ENCODE measurements around the gene PANK2.
"Not testable (repeated sequence)": the region's sequence is repeated elsewhere in the genome, so short reads cannot be mapped to it uniquely, and the experiment has no call there.

The PANK2 gene

DNA sequence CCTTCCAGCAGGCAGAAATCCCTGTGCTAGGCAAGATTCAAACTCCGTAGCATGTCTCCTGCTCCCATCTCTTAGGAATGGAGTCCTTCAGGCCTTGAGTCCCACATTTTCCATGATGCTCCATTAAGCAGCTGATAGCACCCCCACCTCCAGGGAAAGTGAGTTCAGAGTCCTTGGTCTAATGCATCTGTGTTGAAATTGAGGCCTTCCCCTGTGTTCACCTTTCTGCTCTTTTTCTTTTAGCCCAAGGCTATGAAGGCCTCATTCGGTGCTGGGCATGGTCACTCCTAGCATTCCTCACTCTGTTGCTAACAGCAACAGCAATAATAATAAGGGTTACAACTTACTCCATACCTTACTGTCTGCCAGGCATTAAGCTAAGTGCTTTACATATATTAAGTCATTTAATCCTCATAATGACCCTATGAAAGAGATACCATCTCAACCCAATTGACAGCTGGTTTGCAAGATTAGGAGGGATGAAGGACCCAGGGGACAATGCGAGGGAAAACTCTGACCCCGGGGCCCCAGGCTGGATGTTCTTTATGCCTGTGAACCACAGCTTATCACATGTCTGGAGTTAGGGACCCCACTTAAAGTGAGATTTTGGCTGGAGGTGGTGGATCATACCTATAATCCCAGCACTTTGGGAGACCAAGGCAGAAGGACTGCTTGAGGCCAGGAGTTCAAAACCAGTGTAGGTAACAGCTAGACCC lies 17.5 kb upstream of the PANK2 start:
- DNase-seq (ENCODE audit: low read depth): no peak

DNA sequence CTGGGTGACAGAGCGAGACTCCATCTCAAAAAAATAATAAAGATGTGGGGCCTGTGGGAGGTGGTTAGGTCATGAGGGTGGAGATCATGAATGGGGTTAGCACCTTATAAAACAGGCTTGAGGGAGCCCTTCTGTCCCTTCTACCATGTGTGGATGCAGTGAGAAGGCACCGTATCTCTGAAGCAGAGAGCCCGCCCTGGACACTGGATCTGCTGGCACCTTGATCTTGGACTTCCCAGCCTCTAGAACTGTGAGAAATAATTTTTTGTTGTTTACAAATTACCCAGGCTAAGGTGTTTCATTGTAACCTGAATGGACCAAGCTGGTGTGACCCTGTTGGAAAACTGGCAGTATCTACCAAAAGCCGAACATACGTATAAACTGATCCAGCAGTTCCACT lies 15.7 kb upstream of the PANK2 start:
- DNase-seq (ENCODE audit: low read depth): no peak

DNA sequence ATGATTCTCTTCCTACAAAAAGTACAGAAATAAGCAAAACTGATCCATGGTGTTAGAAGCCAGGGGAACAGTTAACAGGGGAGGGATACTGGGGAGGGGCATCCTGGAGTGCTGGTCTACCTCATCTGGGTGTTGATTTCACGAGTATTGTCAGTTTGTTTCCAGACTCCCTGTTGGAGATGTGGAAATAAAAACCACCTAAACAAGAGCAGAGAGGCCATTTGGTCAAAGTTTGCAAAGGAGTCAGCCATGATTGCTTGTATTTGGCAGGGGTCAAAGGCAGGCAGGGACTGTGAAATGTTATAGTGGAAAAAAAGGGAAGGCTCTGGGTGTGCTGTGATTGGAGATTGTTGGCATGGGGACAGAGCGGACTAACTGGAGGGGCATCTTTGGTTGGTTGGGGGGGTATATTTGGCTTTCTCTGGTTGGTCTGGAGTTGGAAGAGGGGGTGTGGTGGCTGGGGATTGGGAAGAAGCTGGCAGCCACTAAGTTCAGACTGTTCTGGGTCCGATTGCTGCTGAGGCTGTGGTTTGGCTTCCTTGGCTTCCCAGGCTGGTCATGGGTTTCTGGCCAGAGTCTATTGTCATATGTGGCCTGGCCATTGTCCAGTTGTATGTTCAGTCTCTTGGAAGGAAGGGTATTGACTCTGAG lies 14.9 kb upstream of the PANK2 start:
- no peak for DNase-seq (ENCODE audit: low read depth)

DNA sequence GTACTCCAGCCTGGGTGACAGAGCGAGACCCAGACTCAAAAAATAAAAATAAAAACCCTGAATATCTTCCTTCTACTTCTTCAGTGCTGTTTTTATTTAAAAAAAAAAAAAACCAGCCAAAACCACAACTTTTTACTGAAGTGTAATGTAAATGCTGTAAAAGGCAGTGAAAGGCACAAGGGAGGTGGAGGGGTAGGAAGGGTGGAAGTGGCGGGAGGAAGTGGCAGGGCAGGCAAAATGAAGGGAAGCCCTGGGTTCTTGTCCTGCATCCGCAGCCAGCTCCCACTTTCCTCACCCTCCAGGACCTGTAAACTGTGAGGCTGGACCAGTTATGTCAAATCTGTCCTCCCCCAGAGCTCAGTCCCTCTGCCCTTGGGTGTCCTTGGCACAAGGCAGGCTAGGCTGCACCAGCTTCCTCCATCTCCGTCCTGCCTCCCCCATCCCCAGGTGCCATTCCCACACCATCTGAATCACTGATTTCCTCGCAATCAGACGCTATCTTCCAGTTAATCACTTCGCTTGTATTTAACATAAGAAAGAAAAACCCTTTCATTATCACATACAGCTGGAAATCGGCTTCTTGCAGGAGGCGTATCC lies 13.7 kb upstream of the PANK2 start:
- no peak for DNase-seq (ENCODE audit: low read depth)

DNA sequence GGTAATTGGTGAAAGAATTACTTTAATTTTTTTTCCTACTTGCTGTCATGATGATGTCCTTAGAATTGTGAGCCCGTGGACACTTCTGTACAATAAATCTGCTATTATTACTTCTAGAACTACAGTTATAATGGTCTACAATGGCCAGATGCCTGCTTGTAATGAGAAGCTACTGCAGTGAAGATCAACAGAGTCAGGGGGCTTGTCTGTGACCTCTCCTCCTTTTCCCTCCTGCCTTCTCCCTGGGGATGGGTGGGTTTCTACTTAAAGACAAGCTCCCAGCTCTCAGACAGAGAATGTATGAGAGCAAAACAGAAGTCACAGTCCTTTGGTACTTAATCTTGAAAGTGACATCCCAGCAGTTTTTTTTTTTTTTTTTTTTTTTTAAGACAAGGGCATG lies 13.2 kb upstream of the PANK2 start:
- DNase-seq (ENCODE audit: low read depth): no peak

DNA sequence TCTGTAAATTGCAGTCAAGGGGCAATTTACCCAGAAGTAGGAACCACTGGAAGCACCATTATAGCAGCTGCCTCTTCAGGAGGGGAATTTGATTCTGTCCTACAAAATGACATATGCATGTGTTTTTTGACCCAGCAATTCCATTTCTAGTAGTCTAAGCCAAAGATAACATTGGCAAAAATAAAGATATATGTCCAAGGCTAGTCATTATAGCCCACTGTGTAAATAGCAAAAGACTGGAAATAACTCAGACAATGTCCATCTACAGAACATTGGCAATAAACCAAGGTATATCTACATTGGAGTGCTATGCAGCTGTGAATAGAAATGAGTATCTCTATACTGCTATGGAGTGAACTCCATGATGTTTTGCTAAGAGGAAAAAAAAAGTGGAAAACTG lies 12.5 kb upstream of the PANK2 start:
- no peak for DNase-seq (ENCODE audit: low read depth)

DNA sequence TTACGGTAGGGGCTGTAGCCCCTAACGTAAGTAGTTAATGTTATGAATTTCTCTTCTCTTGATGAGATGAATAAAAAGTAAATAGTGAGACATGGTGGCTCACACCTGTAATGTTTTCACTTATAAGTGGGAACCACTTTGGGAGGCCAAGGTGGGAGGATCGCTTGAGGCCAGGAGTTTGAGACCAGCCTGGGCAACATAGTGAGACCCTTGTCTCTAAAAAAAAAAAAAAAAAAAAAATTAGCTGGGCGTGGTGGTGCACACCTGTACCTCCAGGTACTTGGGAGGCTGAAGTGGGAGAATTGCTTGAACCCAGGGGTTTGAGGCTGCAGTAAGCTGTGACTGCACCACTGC lies 10.3 kb upstream of the PANK2 start:
- not testable (repeated sequence) for DNase-seq (ENCODE audit: low read depth)

DNA sequence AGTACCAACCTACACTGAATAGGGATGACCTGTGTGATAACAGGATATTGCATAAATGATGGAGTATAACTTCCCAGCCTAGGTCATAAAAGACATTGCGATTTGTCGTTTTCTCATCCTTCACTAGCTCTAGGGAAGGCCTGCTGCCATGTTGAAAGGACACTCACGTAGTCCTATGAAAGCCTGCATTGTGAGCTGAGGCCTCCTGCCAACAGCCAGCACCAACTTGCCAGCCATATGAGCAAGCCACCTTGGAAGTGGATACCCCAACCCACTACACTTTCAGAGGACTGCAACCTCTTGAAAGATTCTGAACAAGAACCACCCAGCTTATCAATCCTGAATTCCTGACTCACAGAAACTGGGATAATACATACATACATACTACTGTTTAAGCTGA lies 3.5 kb upstream of the PANK2 start:
- no peak for DNase-seq (ENCODE audit: low read depth)

DNA sequence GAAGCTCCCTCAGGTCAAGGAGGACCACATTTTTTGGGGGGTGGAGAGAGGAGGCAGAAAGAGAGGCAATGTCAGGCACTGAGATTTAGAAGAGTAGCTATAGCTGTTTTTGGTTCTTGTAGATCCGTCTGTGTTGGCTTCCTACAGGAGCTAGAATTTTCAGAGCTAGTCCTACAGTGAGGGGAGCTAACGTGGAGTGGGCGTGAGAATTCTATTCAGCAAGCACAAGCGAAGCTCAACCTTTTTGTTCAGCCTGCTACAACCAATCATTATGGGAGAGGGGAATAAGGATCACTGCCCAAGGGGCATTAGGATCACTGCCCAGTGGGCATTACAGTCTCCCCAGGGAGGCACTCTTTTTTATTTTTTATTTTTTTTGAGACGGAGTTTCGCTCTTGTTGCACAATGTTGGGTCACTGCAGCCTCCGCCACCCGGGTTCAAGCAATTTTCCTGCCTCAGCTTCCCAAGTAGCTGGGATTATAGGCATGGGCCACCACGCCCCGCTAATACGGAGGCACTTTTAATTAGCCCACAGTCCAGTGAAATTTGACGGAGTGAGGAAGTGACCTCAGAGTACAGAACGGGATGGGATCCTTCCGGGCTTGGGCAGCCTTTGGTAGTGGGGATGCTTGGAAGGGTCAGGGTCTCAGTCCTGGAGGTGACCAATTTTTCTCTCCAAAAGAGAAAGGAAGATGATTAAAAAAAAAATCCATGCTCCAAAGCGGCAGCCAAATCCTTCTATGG lies 1.1 kb upstream of the PANK2 start:
- DNase-seq (ENCODE audit: low read depth): no peak

DNA sequence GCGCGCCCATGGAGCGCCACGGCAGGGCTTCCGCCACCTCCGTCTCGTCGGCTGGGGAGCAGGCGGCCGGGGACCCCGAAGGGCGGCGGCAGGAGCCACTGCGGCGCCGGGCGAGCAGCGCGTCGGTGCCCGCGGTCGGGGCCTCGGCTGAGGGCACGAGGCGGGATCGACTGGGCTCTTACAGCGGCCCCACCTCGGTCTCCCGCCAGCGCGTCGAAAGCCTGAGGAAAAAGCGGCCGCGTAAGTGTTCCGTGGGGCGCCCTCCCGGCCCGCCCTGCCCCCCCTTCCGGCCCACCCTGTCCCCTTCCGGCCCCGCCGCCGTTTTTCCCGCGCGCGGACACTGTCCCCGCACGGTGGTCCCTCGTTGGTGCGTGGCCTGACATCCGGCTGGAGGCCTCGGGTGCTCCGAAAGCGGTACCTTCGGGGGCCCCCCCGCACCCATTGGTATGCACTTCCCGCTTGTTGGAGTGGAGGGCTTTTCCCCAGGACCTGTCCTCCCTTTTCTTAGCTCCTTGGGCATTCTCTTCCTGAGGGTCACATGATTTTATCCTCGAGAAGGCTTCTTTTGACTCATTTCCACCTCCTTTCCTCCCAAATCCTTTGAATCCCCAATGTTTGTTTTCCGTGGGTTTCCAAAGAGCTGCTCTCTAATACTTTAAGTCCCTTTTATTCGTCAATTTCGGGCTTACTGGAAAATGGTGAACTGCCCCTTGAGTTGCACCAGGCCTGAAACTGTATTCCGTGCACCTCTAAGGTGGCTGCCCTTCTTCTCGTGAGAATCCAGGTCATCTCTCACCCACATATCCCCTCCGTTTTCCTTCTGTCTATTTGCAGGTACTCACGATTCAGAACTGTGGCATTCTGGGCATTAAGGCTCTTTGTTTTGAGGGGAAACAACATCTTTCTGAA lies 556 bp downstream of the PANK2 start:
- peak; percentile 13 for DNase-seq (ENCODE audit: low read depth)

DNA sequence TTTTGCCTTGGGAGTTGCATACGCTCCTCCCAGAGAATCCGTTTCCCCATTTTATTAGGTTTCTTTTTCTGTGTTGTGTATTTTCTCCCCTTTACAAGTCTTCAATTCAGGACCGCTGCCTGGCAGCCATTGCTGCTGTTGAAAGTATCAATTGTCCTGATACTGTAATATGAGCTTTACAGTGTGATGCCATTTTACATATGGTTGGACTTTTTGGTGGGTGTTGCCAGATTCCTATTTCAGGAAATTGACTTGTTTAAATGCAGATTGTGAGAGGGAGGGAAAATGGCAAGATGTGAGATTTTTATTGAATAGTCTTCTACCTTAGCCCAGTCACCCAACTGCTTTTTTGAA lies 1.2 kb downstream of the PANK2 start:
- DNase-seq (ENCODE audit: low read depth): no peak

DNA sequence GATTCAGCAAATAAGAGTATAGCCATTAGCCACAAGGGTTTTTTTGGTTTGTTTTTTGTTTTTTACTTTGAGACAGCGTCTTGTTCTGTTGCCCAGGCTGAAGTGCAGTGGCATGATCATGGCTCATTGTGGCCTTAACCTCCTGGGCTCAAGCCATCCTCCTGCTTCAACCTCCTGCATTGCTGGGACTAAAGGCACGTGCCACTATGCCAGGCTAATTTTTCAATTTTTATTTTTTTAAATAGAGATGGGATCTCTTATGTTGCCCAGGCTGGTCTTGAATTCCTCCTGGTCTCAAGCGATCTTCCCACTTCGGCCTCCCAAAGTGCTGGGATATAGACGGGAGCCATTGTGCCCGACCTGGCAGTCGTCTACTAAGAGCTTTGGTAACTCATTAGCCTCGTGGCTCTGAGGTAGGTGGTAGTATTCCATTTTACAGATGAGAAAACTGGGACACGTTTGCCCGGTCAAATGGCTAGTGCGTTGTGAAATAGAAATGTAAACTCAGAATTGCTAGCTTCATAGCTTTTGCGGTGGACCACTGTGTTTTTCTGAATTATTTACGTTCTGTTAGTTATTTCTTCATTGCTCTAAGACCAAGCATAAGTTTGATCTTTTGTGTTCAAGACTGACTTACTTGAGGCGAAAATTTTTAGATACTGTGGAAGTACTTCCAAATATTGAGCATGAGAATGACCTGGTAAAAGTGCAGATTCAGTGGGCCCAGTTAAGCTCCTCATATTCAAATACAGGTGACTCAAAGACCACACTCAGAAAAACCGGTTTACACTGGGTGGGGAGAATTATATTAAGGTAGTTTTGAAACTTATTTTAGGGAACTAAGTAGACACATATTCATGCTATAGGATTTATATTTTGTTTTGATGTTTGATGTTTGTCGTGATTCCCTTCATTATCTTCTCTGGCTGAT lies 2.1 kb downstream of the PANK2 start:
- no peak for DNase-seq (ENCODE audit: low read depth)

DNA sequence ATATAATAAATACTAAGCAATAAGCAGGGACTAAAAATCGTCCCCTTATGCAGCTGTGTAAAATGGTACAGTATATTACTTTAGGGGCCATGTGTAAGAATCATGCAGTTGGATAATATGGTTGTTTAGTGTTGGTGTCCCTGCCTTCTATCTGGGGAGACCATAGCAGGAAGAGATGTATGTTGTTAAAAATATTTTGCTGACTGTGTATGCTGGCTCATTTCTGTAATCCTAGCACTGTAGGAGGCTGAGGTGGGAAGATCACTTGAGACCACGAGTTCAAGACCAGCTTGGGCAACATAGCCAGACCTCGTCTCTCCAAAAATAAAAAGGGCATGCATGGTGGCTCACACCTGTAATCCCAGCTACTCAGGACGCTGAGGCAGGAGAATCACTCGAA lies 5.6 kb downstream of the PANK2 start:
- no peak for DNase-seq (ENCODE audit: low read depth)

DNA sequence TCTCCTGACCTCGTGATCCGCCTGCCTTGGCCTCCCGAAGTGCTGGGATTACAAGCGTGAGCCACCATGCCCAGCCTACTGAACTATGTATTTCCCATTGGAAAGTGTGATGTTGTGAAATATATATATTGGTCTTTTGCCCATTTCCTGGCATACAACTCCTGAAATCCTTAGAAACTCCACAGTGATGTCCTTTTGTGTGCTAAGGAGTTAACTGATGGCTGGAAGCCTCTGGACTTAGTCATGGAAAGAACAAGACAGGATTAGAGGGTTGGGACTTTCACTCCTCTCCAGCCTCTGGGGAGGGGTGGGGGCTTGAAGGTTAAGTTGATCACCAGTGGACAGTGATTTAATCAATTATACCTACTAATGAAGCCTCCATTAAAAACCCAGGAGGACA lies 7.1 kb downstream of the PANK2 start:
- DNase-seq (ENCODE audit: low read depth): no peak

DNA sequence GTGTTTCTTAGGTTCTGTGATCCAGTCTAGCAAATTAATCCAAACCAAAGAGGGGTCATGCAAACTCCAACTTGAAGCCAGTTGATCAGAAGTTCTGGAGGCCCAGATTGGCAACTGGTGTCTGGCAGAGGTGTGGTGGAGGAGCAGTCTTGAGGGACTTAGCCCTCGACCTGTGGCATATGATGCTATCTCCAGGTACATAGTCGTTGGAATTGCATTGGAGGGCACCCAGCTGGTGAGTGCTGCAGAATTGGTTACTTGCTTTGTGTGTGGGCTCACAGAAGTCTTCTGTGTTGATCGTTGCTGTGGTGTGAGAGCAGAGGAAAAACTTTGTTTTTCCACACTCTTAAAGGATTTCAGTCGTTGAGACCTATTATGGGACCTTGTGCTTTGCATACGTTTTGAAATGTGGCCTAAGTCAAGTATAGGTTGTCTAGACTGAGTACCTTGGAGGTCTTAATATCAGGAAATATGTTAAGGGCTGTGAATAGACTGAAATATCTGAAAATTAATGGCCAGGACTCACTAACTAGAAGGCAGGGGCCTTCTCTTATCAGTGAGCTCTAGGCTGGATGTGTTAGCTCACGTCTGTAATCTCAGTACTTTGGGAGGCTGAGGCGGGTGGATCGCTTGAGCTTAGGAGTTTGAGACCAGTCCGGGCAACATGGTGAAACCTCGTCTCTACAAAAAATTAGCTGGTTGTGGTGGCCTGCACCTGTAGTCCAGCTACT lies 7.8 kb downstream of the PANK2 start:
- no peak for DNase-seq (ENCODE audit: low read depth)

DNA sequence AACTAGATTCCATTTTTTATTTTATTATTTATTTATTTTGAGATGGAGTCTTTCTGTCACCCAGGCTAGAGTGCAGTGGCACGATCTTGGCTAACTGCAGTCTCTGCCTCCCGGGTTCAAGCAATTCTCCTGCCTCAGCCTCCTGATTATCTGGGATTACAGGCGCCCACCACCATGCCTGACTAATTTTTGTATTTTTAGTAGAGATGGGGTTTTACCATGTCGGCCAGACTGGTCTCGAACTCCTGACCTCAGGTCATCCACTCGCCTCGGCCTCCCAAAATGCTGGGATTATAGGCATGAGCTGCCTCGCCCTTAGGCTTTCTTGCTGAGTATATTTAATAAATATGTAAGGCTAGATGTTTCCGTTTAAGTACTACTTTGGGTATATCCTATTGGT lies 9.0 kb downstream of the PANK2 start:
- DNase-seq (ENCODE audit: low read depth): not testable (repeated sequence)

DNA sequence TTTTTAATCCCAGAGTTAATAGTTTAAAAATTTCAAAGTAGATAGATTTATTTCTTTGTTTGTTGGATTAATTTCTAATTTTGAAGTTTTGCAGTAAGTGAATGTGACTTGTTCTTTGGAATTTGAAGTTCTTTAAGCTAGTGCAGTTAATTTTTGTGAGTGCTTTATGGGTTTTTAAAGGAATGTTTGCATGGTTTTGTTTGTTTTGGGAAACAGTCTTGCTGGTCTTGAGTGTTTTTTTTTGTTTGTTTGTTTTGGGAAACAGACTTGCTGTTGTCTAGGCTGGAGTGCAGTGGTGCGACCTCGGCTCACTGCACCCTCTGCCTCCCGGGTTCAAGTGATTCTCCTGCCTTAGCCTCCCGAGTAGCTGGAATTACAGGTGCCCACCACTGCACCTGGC lies 9.5 kb downstream of the PANK2 start:
- DNase-seq (ENCODE audit: low read depth): no peak

DNA sequence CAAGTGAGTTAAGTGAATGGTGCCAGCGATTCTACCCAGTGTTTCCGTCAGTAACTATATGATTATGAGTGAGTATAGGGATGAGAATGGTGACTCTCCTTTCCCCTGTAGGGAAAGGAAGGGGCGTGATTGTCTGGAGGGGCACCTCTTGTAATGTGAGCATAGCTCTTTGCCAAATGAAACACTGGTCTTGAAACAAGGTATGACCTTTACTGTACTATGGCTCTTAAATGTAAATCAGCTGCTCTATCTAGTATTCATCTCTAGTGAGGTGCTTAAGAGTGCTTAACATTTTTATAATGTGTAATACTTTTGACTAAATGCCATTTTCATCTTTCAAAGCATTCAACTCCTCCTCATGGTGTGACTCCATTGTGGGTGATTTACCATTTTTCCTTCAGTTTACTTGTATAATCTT lies 11.0 kb downstream of the PANK2 start:
- no peak for DNase-seq (ENCODE audit: low read depth)

DNA sequence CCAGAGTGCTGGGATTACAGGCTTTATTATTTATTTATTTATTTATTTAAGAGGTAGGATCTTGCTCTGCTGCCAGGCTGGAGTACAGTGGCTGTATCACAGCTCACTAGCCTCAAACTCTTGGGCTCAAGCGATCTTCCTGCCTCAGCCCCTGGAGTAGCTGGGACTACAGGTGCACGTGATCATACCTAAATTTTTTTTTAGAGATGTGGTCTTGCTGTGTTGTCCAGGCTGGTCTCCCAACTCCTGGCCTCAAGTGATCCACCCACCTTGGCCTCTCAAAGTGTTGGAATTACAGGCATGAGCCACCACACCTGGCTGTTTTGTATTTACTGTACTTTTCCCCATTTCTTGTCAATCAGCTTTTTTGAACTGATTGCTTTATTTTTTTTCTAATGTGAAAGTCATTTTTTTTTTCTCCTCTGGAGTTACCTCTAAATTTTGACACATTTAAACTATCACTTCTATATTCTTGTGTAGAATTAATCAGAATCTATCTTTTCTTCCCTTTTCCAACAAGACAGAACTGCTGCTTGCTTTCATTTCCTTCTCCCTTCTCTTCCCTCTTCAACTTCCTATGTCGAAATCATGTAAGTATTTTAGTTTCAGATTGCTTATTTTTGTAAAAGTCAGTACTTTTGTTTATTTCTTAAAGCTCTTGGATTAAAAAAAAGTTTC lies 12.0 kb downstream of the PANK2 start:
- no peak for DNase-seq (ENCODE audit: low read depth)

Measured in stimulated activated CD8-positive, alpha-beta memory T cell treated with anti-CD3 and anti-CD28 coated beads, Interleukin-12 subunit alpha, Interleukin-12 subunit beta, amount 100 ng/mL, for 1 hour (primary cell).